GM19328 (cell line): Measurements from ENCODE around the gene TMEM51.

Source experiments
- ATAC-seq: cut with Tn5 transposase; IDR thresholded peaks from one replicate; pipeline ENCODE4 v1.9.1; 2021; ENCODE audit warnings: mild to moderate bottlenecking, moderate library complexity; ENCODE audit not compliant: unreplicated experiment

TMEM51 gene

DNA sequence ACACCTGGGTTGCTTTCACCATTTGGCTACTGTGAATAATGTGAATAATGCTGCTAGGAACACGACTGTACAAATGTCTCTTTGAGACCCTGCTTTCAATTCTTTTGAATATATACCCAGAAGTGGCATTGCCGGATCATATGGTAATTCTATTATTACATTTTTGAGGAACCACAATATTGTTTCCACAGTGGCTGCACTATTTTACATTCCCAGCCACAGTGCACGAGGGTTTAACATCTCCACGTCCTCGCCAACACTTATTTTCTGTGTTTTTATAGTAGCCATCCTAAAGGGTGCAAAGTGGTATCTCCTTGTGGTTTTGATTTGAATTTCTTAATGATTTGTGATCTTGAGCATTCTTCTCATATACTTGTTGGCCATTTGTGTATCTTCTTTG is 109.2 kb downstream of the TMEM51 start:
- no peak for ATAC-seq

DNA sequence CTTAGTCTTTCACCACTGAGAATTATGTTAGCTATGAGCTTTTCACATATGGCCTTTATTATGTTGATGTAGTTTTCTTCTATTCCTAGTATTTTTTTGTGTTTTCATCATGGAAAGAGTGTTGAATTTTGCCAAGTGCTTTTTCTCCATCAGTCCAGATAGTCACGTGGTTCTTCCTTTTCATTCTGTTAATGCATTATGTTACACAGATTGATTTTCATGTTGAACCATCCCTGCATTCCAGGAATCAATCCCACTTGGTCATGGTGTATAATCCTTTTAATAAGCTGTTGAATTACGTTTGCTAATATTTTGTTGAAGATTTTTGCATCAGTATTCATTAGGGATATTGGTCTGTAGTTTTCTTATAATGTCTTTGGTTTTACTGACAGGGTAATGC is 111.2 kb downstream of the TMEM51 start:
- no peak for ATAC-seq
